ENCODE results near the gene ECE1. TPM values are rescaled to one million over a fixed set of nuclear protein-coding genes. Genes with fewer than 3 reads are reported as not detected.

ECE1 gene
- total and polyA plus RNA-seq, 10 of the 15 experiments (the other 5 are each of a cell fraction or from before 2014, with no cell fraction given): 0.97 to 81.0 (median 37.0) TPM

GRCh38 chr1:21219674-21220073 lies 70.6 kb downstream of the ECE1 start (continued):
- no peak for TF ChIP-seq CUX1 (IDR thresholded peaks at IDR 0.05; ENCODE audit: insufficient replicate concordance, low read depth, low read length)
- no peak for TF ChIP-seq MAX (IDR thresholded peaks at IDR 0.05; ENCODE audit: low read depth, low read length)
- no peak for TF ChIP-seq RBBP5 (conservative IDR thresholded peaks at IDR 0.05)

GRCh38 chr1:21217812-21218596 lies 72.3 kb downstream of the ECE1 start:
- intact Hi-C loops (cut with micrococcal nuclease; ENCODE audit: unreplicated experiment) (loop anchor here (1.0 kb wide), 1 partner anchor 150 kb away; no protein-coding TSS in a partner anchor), in situ Hi-C loops (cut with MboI) (no loop called here)
- DNase-seq (ENCODE audit: low read depth, low spot score) (no peak), FAIRE-seq (no peak), ATAC-seq (peak; percentile 76)
- no peak overlapping the region for H3K4me2 ChIP-seq (ENCODE audit: control insufficient read depth, insufficient read depth)
- H2AFZ ChIP-seq (ENCODE audit: control insufficient read depth, low read depth, low read length): no peak overlapping the region
- H3K79me2 ChIP-seq (ENCODE audit: control insufficient read depth, insufficient read depth, low read length): no peaks in the 10 kb centered on the region
- ChIA-PET SMC1A (ENCODE audit: uncharacterized antibody, unreplicated experiment) (interaction anchor here (0.6 to 3.2 kb wide), 4 partner anchors 15 to 158 kb away, joined by 3 to 27 read pairs (median 3); no protein-coding TSS in a partner anchor), CTCF (interaction anchor here (0.6 to 4.9 kb wide), 18 partner anchors 9 to 522 kb away, joined by 3 to 67 read pairs (median 3); no protein-coding TSS in a partner anchor), POLR2A (interaction anchor here (0.6 kb wide), 1 partner anchor 46 kb away, joined by 5 read pairs; no protein-coding TSS in a partner anchor), RAD21 (ENCODE audit: unreplicated experiment) (interaction anchor here (0.6 to 1.9 kb wide), 5 partner anchors 36 to 150 kb away, joined by 3 to 8 read pairs (median 3); no protein-coding TSS in a partner anchor)
- H3K4me3 ChIP-seq: no peak overlapping the region
- H3K27me3 ChIP-seq (replicated peaks in 1 of 2; ENCODE audit: control insufficient read depth in 2 of 2, insufficient read depth in 2 of 2, low read length in 1 of 2): no peaks in the 10 kb centered on the region
- peaks cover 4% of the 10 kb centered on the region for H3K4me1 ChIP-seq (ENCODE audit: control insufficient read depth, insufficient read depth, low read length)
- no peak overlapping the region for H3K27ac ChIP-seq (ENCODE audit: control insufficient read depth, insufficient read depth)
- H3K36me3 ChIP-seq (ENCODE audit: control insufficient read depth in 2 of 2, insufficient read depth in 2 of 2, low read length in 1 of 2): peaks cover 0 to 11% of the 10 kb centered on the region in 2 experiments; a peak in 3 of 4 replicates
- TF ChIP-seq SMARCA5 (IDR thresholded peaks at IDR 0.05): no peak
- TF ChIP-seq CTCF (IDR thresholded peaks at IDR 0.05 in 2 of 3, conservative IDR thresholded peaks at IDR 0.05 in 1 of 3; ENCODE audit: control insufficient read depth in 2 of 3, extremely low read depth in 1 of 3, insufficient read depth in 1 of 3, low read depth in 3 of 3, low read length in 3 of 3): peak; percentile 36 to 55 (median 49); a peak in 4 of 6 replicates
- H3K9me3 ChIP-seq (replicated peaks; ENCODE audit: control insufficient read depth, insufficient read depth, low read length): no peaks in the 10 kb centered on the region
- no peak overlapping the region for H3K9ac ChIP-seq (ENCODE audit: control insufficient read depth, insufficient read depth, low read length)
- no TSS peak for BruUV-seq (replicated peaks)
- 81% methylated on average over 20 of the region's 20 CpGs for WGBS (ENCODE audit: insufficient coverage, insufficient replicate concordance, low lambda C conversion rate, missing lambda C conversion rate)
- no peaks in the 10 kb centered on the region for H4K20me1 ChIP-seq (ENCODE audit: control insufficient read depth, insufficient read depth)

Measured in GM12878 (cell line).